K562 (cell line): ENCODE measurements around the gene HRH1.

Experiments
- ARNT ChIP-seq, 2 experiments: fragments of 450-650 bp; IDR thresholded peaks; 2 replicates each; pipeline ENCODE4 v1.6.1; 2016; ENCODE audit warnings: mild to moderate bottlenecking in 1 of 2
- BMI1 ChIP-seq: fragments of 150-350 bp; IDR thresholded peaks from 2 replicates; pipeline ENCODE4 v1.6.1; 2014; ENCODE audit warnings: low read length
- CREM ChIP-seq: IDR thresholded peaks from 2 replicates; pipeline ENCODE4 v1.6.1; 2014; ENCODE audit warnings: antibody characterized with exemption, low read depth
- IFI16 ChIP-seq: fragments of 250-450 bp; sonication (Bioruptor Pico); IDR thresholded peaks from 2 replicates; pipeline ENCODE4 v2.1.2; 2022; ENCODE audit warnings: mild to moderate bottlenecking, inconsistent platforms
- JUN ChIP-seq, 2 experiments: sonication (generic) in 1 of 2; formaldehyde crosslinking in 1 of 2; IDR thresholded peaks; 2 replicates each; pipeline versions ENCODE4 v1.6.1 to v1.8.0; 2012 to 2022; ENCODE audit warnings: borderline replicate concordance in 2 of 2, mild to moderate bottlenecking in 2 of 2, improper control_type of control experiment in 1 of 2, low read depth in 1 of 2, low read length in 1 of 2, missing genetic modification reagents in 1 of 2
- MTA3 ChIP-seq: fragments of 450-650 bp; formaldehyde crosslinking; IDR thresholded peaks from 2 replicates; pipeline ENCODE4 v1.6.1; 2017; ENCODE audit warnings: mild to moderate bottlenecking, borderline replicate concordance
- NFATC3 ChIP-seq: fragments of 450-650 bp; IDR thresholded peaks from 2 replicates; pipeline ENCODE4 v1.6.1; 2017; ENCODE audit warnings: mild to moderate bottlenecking
- POLR2H ChIP-seq: IDR thresholded peaks from 2 replicates; pipeline ENCODE4 v1.6.1; 2016; ENCODE audit warnings: missing genetic modification characterization, low read depth, mild to moderate bottlenecking, control low read depth, missing compliant biosample characterization, moderate library complexity
- ZFP30 ChIP-seq: fragments of 250-450 bp; sonication (Bioruptor Pico); IDR thresholded peaks from 2 replicates; pipeline ENCODE4 v1.8.0; 2022; ENCODE audit warnings: moderate library complexity, mild to moderate bottlenecking, inconsistent platforms, borderline replicate concordance
- ZNF3 ChIP-seq: fragments of 250-450 bp; sonication (Bioruptor Pico); IDR thresholded peaks from 2 replicates; pipeline ENCODE4 v1.5.0; 2021; ENCODE audit warnings: mild to moderate bottlenecking, moderate library complexity
- TF ChIP-seq, protein P1 (sequence below), 2 experiments: fragments of 150-350 bp in 1 of 2; IDR thresholded peaks; 2 replicates each; pipeline ENCODE4 v1.6.1; 2012 to 2016; ENCODE audit warnings: low read depth in 2 of 2, low read length in 2 of 2, mild to moderate bottlenecking in 1 of 2, moderate library complexity in 1 of 2
- TF ChIP-seq, protein P2 (sequence below): fragments of 250-450 bp; sonication (Bioruptor Pico); IDR thresholded peaks from 2 replicates; pipeline ENCODE4 v1.4.0; 2020; ENCODE audit warnings: borderline replicate concordance
- TF ChIP-seq, protein P3 (sequence below), 3 experiments: IDR thresholded peaks in 2 of 3; conservative IDR thresholded peaks in 1 of 3; 2 replicates each; pipeline ENCODE4 v1.5.1; 2011 to 2012; ENCODE audit warnings: low read length in 3 of 3, mild to moderate bottlenecking in 3 of 3, control low read depth in 2 of 3, improper control_type of control experiment in 1 of 3, inconsistent platforms in 1 of 3, low read depth in 1 of 3, mixed read lengths in 1 of 3, moderate library complexity in 1 of 3; ENCODE audit not compliant: insufficient read depth in 2 of 3
- TF ChIP-seq, protein P4 (sequence below): fragments of 200-600 bp; sonication (generic); IDR thresholded peaks from one replicate; pipeline ENCODE4 v1.6.1; 2012; ENCODE audit warnings: mild to moderate bottlenecking, low read depth, low read length, inconsistent platforms

DNA sequence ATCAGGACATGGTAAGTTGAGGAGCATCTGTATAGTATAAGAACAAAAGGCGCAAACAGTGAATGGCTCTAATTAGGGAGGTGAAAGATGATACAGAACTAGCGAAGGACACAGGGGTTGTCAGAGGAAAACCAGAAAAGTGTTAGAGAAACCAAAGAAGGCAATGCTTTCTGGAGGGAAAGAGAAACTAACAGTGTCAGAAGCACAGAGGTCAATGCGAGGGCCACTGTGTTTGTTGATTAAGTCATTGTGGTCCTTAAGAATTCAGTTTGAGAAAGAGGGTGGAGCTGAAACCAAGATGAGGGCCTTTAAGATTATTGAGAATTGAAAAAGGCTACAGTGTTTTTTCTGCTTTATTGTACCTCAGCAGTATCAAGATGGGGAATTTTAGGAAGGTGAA lies 146.7 kb downstream of the HRH1 start:
- TF ChIP-seq BMI1, result no peak
- no peak for TF ChIP-seq NFATC3
- TF ChIP-seq, protein P1, sequence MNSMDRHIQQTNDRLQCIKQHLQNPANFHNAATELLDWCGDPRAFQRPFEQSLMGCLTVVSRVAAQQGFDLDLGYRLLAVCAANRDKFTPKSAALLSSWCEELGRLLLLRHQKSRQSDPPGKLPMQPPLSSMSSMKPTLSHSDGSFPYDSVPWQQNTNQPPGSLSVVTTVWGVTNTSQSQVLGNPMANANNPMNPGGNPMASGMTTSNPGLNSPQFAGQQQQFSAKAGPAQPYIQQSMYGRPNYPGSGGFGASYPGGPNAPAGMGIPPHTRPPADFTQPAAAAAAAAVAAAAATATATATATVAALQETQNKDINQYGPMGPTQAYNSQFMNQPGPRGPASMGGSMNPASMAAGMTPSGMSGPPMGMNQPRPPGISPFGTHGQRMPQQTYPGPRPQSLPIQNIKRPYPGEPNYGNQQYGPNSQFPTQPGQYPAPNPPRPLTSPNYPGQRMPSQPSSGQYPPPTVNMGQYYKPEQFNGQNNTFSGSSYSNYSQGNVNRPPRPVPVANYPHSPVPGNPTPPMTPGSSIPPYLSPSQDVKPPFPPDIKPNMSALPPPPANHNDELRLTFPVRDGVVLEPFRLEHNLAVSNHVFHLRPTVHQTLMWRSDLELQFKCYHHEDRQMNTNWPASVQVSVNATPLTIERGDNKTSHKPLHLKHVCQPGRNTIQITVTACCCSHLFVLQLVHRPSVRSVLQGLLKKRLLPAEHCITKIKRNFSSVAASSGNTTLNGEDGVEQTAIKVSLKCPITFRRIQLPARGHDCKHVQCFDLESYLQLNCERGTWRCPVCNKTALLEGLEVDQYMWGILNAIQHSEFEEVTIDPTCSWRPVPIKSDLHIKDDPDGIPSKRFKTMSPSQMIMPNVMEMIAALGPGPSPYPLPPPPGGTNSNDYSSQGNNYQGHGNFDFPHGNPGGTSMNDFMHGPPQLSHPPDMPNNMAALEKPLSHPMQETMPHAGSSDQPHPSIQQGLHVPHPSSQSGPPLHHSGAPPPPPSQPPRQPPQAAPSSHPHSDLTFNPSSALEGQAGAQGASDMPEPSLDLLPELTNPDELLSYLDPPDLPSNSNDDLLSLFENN (IDR thresholded peaks at IDR 0.05; ENCODE audit: low read depth in 2 of 2, low read length in 2 of 2), result no peak
- no peak for TF ChIP-seq JUN (IDR thresholded peaks at IDR 0.05; ENCODE audit: borderline replicate concordance, low read depth, low read length)
- TF ChIP-seq JUN (CRISPR knock-in tag; IDR thresholded peaks at IDR 0.05; ENCODE audit: borderline replicate concordance), result no peak
- TF ChIP-seq, protein P2, sequence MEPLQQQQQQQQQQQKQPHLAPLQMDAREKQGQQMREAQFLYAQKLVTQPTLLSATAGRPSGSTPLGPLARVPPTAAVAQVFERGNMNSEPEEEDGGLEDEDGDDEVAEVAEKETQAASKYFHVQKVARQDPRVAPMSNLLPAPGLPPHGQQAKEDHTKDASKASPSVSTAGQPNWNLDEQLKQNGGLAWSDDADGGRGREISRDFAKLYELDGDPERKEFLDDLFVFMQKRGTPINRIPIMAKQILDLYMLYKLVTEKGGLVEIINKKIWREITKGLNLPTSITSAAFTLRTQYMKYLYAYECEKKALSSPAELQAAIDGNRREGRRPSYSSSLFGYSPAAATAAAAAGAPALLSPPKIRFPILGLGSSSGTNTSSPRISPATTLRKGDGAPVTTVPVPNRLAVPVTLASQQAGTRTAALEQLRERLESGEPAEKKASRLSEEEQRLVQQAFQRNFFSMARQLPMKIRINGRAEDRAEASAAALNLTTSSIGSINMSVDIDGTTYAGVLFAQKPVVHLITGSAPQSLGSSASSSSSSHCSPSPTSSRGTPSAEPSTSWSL, result no peak
- TF ChIP-seq ZFP30, result no peak
- TF ChIP-seq MTA3, result no peak
- TF ChIP-seq ZNF3, result no peak
- no peak for TF ChIP-seq ARNT (IDR thresholded peaks at IDR 0.05)
- no peak for TF ChIP-seq IFI16
- TF ChIP-seq, protein P3, sequence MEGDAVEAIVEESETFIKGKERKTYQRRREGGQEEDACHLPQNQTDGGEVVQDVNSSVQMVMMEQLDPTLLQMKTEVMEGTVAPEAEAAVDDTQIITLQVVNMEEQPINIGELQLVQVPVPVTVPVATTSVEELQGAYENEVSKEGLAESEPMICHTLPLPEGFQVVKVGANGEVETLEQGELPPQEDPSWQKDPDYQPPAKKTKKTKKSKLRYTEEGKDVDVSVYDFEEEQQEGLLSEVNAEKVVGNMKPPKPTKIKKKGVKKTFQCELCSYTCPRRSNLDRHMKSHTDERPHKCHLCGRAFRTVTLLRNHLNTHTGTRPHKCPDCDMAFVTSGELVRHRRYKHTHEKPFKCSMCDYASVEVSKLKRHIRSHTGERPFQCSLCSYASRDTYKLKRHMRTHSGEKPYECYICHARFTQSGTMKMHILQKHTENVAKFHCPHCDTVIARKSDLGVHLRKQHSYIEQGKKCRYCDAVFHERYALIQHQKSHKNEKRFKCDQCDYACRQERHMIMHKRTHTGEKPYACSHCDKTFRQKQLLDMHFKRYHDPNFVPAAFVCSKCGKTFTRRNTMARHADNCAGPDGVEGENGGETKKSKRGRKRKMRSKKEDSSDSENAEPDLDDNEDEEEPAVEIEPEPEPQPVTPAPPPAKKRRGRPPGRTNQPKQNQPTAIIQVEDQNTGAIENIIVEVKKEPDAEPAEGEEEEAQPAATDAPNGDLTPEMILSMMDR (IDR thresholded peaks at IDR 0.05 in 2 of 3, conservative IDR thresholded peaks at IDR 0.05 in 1 of 3; ENCODE audit: insufficient read depth in 2 of 3, low read depth in 1 of 3, low read length in 3 of 3), result no peak
- TF ChIP-seq, protein P4, sequence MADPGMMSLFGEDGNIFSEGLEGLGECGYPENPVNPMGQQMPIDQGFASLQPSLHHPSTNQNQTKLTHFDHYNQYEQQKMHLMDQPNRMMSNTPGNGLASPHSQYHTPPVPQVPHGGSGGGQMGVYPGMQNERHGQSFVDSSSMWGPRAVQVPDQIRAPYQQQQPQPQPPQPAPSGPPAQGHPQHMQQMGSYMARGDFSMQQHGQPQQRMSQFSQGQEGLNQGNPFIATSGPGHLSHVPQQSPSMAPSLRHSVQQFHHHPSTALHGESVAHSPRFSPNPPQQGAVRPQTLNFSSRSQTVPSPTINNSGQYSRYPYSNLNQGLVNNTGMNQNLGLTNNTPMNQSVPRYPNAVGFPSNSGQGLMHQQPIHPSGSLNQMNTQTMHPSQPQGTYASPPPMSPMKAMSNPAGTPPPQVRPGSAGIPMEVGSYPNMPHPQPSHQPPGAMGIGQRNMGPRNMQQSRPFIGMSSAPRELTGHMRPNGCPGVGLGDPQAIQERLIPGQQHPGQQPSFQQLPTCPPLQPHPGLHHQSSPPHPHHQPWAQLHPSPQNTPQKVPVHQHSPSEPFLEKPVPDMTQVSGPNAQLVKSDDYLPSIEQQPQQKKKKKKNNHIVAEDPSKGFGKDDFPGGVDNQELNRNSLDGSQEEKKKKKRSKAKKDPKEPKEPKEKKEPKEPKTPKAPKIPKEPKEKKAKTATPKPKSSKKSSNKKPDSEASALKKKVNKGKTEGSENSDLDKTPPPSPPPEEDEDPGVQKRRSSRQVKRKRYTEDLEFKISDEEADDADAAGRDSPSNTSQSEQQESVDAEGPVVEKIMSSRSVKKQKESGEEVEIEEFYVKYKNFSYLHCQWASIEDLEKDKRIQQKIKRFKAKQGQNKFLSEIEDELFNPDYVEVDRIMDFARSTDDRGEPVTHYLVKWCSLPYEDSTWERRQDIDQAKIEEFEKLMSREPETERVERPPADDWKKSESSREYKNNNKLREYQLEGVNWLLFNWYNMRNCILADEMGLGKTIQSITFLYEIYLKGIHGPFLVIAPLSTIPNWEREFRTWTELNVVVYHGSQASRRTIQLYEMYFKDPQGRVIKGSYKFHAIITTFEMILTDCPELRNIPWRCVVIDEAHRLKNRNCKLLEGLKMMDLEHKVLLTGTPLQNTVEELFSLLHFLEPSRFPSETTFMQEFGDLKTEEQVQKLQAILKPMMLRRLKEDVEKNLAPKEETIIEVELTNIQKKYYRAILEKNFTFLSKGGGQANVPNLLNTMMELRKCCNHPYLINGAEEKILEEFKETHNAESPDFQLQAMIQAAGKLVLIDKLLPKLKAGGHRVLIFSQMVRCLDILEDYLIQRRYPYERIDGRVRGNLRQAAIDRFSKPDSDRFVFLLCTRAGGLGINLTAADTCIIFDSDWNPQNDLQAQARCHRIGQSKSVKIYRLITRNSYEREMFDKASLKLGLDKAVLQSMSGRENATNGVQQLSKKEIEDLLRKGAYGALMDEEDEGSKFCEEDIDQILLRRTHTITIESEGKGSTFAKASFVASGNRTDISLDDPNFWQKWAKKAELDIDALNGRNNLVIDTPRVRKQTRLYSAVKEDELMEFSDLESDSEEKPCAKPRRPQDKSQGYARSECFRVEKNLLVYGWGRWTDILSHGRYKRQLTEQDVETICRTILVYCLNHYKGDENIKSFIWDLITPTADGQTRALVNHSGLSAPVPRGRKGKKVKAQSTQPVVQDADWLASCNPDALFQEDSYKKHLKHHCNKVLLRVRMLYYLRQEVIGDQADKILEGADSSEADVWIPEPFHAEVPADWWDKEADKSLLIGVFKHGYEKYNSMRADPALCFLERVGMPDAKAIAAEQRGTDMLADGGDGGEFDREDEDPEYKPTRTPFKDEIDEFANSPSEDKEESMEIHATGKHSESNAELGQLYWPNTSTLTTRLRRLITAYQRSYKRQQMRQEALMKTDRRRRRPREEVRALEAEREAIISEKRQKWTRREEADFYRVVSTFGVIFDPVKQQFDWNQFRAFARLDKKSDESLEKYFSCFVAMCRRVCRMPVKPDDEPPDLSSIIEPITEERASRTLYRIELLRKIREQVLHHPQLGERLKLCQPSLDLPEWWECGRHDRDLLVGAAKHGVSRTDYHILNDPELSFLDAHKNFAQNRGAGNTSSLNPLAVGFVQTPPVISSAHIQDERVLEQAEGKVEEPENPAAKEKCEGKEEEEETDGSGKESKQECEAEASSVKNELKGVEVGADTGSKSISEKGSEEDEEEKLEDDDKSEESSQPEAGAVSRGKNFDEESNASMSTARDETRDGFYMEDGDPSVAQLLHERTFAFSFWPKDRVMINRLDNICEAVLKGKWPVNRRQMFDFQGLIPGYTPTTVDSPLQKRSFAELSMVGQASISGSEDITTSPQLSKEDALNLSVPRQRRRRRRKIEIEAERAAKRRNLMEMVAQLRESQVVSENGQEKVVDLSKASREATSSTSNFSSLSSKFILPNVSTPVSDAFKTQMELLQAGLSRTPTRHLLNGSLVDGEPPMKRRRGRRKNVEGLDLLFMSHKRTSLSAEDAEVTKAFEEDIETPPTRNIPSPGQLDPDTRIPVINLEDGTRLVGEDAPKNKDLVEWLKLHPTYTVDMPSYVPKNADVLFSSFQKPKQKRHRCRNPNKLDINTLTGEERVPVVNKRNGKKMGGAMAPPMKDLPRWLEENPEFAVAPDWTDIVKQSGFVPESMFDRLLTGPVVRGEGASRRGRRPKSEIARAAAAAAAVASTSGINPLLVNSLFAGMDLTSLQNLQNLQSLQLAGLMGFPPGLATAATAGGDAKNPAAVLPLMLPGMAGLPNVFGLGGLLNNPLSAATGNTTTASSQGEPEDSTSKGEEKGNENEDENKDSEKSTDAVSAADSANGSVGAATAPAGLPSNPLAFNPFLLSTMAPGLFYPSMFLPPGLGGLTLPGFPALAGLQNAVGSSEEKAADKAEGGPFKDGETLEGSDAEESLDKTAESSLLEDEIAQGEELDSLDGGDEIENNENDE, result no peak
- no peak for TF ChIP-seq POLR2H
- TF ChIP-seq CREM, result no peak
